PC-9 (cell line): Measurements from ENCODE around the gene SNX20. TPM values are rescaled to one million over a fixed set of nuclear protein-coding genes. Genes with fewer than 3 reads are reported as not detected.

Source experiments
- BruUV-seq: library from RNA; stranded (reverse); fragments of 400-500 nt; replicated peaks from 2 replicates; lab custom pipeline; 2021; lab: Mats Ljungman, UMichigan
- CTCF ChIA-PET: fragments of 300-600 bp; sonication (Branson Sonifier 250); formaldehyde crosslinking; loops from one replicate; lab custom pipeline; 2022; ENCODE audit warnings: antibody characterized with exemption; lab: Charles Lee
- POLR2A ChIA-PET: fragments of 300-600 bp; sonication (Branson Sonifier 250); formaldehyde crosslinking; loops from one replicate; lab custom pipeline; 2022; ENCODE audit warnings: antibody characterized with exemption; ENCODE audit not compliant: unreplicated experiment; lab: Charles Lee
- DNase-seq, 2 experiments: peaks; one replicate each; pipeline versions ENCODE4 v3.0.0 to v3.0.0-alpha.2; 2015 to 2022; ENCODE audit warnings: mixed read lengths in 1 of 2
- H2AFZ ChIP-seq: fragments of 200-600 bp; sonication (generic); 2 replicates; pipeline ENCODE4 v1.8.1; 2017; ENCODE audit warnings: antibody characterized with exemption
- H3F3A ChIP-seq: fragments of 200-600 bp; sonication (generic); 2 replicates; pipeline ENCODE4 v1.8.1; 2017; ENCODE audit warnings: antibody characterized with exemption, mild to moderate bottlenecking, low read depth; ENCODE audit not compliant: insufficient read depth
- H3K27ac ChIP-seq: fragments of 200-600 bp; sonication (generic); 2 replicates; pipeline ENCODE4 v1.6.1; 2016; ENCODE audit warnings: mixed run types
- H3K27me3 ChIP-seq: fragments of 200-600 bp; sonication (generic); 2 replicates; pipeline ENCODE4 v1.6.1; 2016; ENCODE audit warnings: low read depth, mixed run types; ENCODE audit not compliant: insufficient read depth
- H3K36me3 ChIP-seq: fragments of 200-600 bp; sonication (generic); 2 replicates; pipeline ENCODE4 v1.6.1; 2016; ENCODE audit warnings: low read depth, mixed run types
- H3K4me1 ChIP-seq: fragments of 200-600 bp; sonication (generic); replicated peaks from 2 replicates; pipeline ENCODE4 v1.6.1; 2016; ENCODE audit warnings: mixed run types; ENCODE audit not compliant: insufficient read depth
- H3K4me2 ChIP-seq: fragments of 200-600 bp; sonication (generic); 2 replicates; pipeline ENCODE4 v1.6.1; 2017; ENCODE audit warnings: mixed run types
- H3K4me3 ChIP-seq: fragments of 200-600 bp; sonication (generic); 2 replicates; pipeline ENCODE4 v1.6.1; 2016; ENCODE audit warnings: mixed run types
- H3K79me2 ChIP-seq: fragments of 200-600 bp; sonication (generic); 2 replicates; pipeline ENCODE4 v1.6.1; 2017; ENCODE audit warnings: low read depth, mixed run types
- H3K9me2 ChIP-seq: fragments of 200-600 bp; sonication (generic); 2 replicates; pipeline ENCODE4 v1.8.1; 2017; ENCODE audit warnings: mild to moderate bottlenecking; ENCODE audit not compliant: insufficient read depth
- H3K9me3 ChIP-seq: fragments of 200-600 bp; sonication (generic); 2 replicates; pipeline ENCODE4 v1.8.1; 2016; ENCODE audit warnings: low read depth; ENCODE audit not compliant: insufficient read depth
- H4K20me1 ChIP-seq: fragments of 200-600 bp; sonication (generic); 2 replicates; pipeline ENCODE4 v1.8.1; 2017; ENCODE audit not compliant: insufficient read depth
- CTCF ChIP-seq: fragments of 200-600 bp; sonication (generic); conservative IDR thresholded peaks from 2 replicates; pipeline ENCODE4 v1.6.1; 2017; ENCODE audit warnings: mixed run types, antibody characterized with exemption, mild to moderate bottlenecking, moderate library complexity
- EZH2 ChIP-seq: fragments of 200-600 bp; sonication (generic); IDR thresholded peaks from 2 replicates; pipeline ENCODE4 v1.8.0; 2017; ENCODE audit warnings: antibody characterized with exemption, low read depth
- intact Hi-C: fragments of 100-400 bp; cut with micrococcal nuclease; formaldehyde crosslinking; loops from one replicate; pipeline ENCODE4 v1.10.0; 2022; ENCODE audit not compliant: unreplicated experiment
- total RNA-seq: library from RNA; stranded (reverse); gene quantifications from 2 replicates; pipeline ENCODE4 v1.2.3, GENCODE V29; 2021

Gene SNX20
- total RNA-seq, 1 experiment from 2014 or later, result not detected

GRCh38 chr16:50628156-50628802, 52.8 kb downstream of the SNX20 start:
- TF ChIP-seq CTCF (no peak), EZH2 (no peak)
- BruUV-seq, result no TSS peak
- Histone ChIP-seq H3K36me3 (no peaks in the 10 kb centered on the region), H3K4me2 (no peak overlapping the region), H3K27ac (no peak overlapping the region), H3K79me2 (no peaks in the 10 kb centered on the region), H3F3A (no peaks in the 10 kb centered on the region), H3K27me3 (no peaks in the 10 kb centered on the region), H3K9me2 (no peaks in the 10 kb centered on the region), H3K4me3 (no peak overlapping the region), H3K9me3 (no peaks in the 10 kb centered on the region), H3K4me1 (no peaks in the 10 kb centered on the region), H2AFZ (no peak overlapping the region), H4K20me1 (no peaks in the 10 kb centered on the region)
- POLR2A ChIA-PET, result no interaction called here
- CTCF ChIA-PET, result interaction anchor here (0.6 kb wide), 1 partner anchor 253 kb away, joined by 3 read pairs; no protein-coding TSS in a partner anchor
- intact Hi-C loops, result no loop called here
- DNase-seq, result no peak

GRCh38 chr16:50627419-50627818, 53.7 kb downstream of the SNX20 start:
- Histone ChIP-seq H3K9me2 (no peaks in the 10 kb centered on the region), H2AFZ (no peak overlapping the region), H3K36me3 (no peaks in the 10 kb centered on the region), H3F3A (no peaks in the 10 kb centered on the region), H3K27ac (no peak overlapping the region), H3K27me3 (no peaks in the 10 kb centered on the region), H4K20me1 (no peaks in the 10 kb centered on the region), H3K9me3 (no peaks in the 10 kb centered on the region), H3K79me2 (no peaks in the 10 kb centered on the region), H3K4me1 (no peaks in the 10 kb centered on the region), H3K4me2 (no peak overlapping the region), H3K4me3 (no peak overlapping the region)
- no TSS peak for BruUV-seq
- intact Hi-C loops, result no loop called here
- CTCF ChIA-PET, result interaction anchor here (1.0 kb wide), 1 partner anchor 179 kb away, joined by 3 read pairs; no protein-coding TSS in a partner anchor
- POLR2A ChIA-PET, result no interaction called here
- no peak for DNase-seq
- TF ChIP-seq CTCF (no peak), EZH2 (no peak)

- Histone ChIP-seq H3F3A (no peaks in the 10 kb centered on the region), H3K9me3 (no peaks in the 10 kb centered on the region), H3K4me1 (no peaks in the 10 kb centered on the region), H3K4me2 (no peak overlapping the region), H3K79me2 (no peaks in the 10 kb centered on the region), H2AFZ (no peak overlapping the region), H3K36me3 (no peaks in the 10 kb centered on the region), H4K20me1 (no peaks in the 10 kb centered on the region), H3K4me3 (no peak overlapping the region), H3K27me3 (no peaks in the 10 kb centered on the region), H3K9me2 (no peaks in the 10 kb centered on the region), H3K27ac (no peak overlapping the region)
- CTCF ChIA-PET, result interaction anchor here (1.0 kb wide), 1 partner anchor 179 kb away, joined by 3 read pairs; no protein-coding TSS in a partner anchor
- TF ChIP-seq EZH2 (no peak), CTCF (no peak)
- BruUV-seq, result no TSS peak
- POLR2A ChIA-PET, result no interaction called here
- intact Hi-C loops, result no loop called here
- no peak for DNase-seq
These were observed 54.2 kb downstream of the SNX20 start for GRCh38 chr16:50626868-50627267.
